NCI-H510A (cell line): ENCODE measurements around the gene VOPP1.

Experiments
- DNase-seq: peaks from one replicate; lab custom pipeline; 2025; lab: John Stamatoyannopoulos, UW

The VOPP1 gene

GRCh38 chr7:55576753-55577152 is 4.5 kb upstream of the VOPP1 start:
- no peak for DNase-seq

DNA sequence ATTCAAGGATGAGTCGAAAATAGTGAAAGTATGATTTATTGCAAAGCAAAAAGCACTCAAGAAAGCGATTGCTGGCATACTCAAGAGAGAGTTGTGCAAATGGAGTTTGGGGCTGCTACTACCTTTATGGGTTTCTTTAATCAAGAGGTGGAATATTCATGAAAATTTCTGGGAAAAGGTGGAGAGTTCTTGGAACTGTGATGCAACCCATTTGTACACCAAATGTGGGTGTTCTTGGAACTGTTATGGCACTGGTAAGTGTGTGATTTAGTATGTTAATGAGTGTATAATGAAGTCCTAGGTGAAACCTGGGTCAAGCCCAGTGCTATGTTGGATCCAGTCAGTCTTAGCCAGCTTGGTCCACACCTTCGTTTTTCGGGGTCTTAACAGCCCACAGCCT is 3.4 kb upstream of the VOPP1 start:
- DNase-seq, result no peak

- DNase-seq, result no peak
These were observed 2.8 kb upstream of the VOPP1 start for GRCh38 chr7:55575098-55575497.

GRCh38 chr7:55574051-55574717 is 1.9 kb upstream of the VOPP1 start:
- DNase-seq, result no peak

DNA sequence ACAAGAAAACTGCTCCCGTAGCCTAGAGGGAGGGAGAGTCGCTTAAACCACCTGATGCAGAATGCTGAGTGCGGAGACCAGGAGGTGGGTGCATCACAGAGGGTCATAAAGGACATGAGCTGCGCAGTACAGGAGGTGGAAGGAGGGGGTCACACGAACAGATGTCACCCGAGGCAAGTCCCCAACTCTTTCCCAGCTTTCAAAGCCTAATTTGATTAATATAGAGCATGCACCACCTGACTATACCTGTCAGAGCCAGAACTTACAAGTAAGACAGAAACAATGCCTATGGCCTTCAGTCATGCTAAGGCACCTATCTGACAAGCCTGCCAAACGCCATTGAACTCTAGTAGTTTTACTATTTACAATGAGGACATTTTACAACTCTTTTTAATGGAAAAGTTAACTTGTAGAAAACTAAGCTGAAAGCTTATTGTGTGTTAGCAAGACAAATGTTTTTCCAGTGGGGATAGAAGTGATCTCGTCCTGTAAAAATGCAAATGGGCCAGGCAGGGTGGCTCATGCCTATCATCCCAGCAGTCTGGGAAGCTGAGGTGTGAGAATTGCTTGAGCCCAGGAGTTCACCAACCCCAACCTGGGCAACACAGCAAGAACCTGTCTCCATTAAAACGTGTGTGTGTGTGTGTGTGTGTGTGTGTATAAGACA is 1.1 kb upstream of the VOPP1 start:
- DNase-seq, result no peak

- DNase-seq, result peak; percentile 40
These were observed 558 bp downstream of the VOPP1 start for GRCh38 chr7:55571511-55572377.

GRCh38 chr7:55570939-55571338 is 1.4 kb downstream of the VOPP1 start:
- DNase-seq, result no peak

- no peak for DNase-seq
These were observed 2.0 kb downstream of the VOPP1 start for GRCh38 chr7:55570218-55570873.

DNA sequence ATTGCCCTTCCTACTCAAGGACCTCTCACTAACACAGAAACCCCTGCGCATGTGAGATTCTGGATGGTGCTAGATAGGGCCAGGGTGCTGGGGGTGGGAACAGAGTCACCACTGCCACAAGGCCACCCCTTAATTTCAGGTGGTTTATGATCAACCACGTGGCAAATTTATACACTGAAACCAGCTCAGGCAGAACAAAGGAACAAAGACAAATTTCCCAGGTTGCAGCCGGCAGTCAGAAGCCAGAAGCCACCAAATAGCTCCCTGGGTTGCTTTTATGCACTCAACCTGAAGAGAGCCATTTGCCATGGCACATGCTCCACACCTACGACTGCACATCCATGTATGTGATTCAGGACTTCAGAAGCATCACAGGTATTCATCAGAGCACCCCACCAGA is 2.5 kb downstream of the VOPP1 start:
- no peak for DNase-seq

DNA sequence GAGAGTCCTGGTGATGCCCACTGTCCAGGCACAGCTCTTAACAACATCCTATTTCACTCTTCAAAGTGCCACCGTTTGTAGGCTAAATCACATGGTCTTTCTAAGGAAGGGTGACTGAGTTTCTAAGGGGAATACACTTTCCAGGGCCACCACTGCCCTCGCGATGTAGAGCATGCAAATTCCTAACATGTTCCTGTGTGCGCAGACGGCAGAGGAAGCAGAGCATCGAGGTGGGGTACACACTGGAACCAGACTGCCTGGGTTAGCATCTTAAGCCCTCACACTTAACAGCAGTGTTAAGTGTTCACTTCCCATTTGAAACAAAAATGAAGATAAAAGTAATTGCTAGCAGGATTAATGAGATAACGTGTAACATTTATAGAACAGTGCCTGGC is 3.0 kb downstream of the VOPP1 start:
- no peak for DNase-seq

DNA sequence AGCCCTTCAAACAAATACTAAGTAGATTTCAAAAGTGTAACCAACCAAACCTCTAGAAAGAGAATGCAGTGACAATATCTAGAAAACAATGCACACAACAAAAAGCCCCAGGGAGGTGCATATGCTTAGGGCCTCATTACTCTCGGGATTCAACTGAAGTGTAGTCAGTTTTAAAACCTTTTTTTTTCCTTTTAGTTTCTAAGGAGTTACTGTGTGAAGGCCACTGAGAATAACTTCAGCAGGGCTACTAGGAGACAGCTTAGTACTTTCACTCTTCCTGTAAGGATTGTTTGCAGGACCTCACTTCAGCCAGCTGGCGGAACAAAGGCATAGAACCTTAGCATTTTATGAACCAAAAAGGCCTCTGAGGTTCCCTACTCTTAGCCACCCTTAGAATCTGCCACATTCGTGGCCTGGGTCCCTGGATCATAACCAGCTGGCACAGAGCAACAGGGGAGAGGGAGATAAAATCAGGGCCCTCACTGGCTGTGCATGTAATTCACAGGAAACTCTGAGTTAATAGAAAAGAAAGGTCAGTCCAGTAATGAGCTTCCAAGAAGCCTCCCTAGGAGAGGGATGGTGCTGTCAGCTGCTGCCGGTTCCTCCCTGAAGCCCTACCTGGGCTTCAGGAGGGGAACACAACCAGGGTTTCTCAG is 3.6 kb downstream of the VOPP1 start:
- DNase-seq, result no peak

DNA sequence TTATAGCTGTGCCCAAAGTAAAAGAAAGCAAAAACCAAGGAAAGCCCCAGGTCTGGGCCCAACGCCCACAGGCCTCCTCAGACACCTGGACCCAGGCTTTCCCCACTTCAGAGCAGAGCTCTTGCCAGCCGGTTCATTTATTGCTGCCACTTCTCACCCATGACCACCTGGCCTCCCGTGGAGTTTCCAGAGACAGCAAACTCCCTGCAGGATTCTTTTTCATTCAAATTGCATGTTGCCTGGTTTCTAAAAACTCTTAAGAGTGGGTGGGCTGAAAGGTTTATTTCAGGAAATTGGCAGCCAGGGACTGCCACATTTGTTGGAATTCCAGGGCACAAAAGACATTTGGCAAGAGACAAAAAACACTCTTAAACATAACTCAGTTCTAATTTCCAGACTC is 4.7 kb downstream of the VOPP1 start:
- no peak for DNase-seq

GRCh38 chr7:55565681-55566080 is 6.6 kb downstream of the VOPP1 start:
- no peak for DNase-seq

- no peak for DNase-seq
These were observed 8.5 kb downstream of the VOPP1 start for GRCh38 chr7:55563596-55564325.

DNA sequence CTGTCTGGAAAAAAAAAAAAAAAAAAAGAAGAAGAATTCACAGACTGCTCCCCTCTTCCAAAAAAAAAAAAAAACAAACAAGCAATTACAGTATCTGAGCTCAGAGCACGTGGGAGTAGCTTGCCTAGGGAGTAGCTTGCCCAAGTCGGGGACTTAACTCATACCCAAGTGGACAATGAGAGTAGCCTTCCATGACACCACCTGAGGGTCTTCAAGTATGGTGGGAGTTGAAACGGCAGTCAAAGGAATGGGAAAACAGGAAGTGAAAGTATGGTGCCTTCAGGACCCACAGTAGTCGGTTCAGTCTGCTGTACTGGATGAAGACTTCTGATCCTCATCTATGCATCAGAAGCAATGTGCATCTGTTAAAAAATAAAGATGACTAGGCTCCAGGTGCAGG is 10.6 kb downstream of the VOPP1 start:
- DNase-seq, result no peak

GRCh38 chr7:55558962-55559920 is 13.1 kb downstream of the VOPP1 start:
- DNase-seq, result no peak

DNA sequence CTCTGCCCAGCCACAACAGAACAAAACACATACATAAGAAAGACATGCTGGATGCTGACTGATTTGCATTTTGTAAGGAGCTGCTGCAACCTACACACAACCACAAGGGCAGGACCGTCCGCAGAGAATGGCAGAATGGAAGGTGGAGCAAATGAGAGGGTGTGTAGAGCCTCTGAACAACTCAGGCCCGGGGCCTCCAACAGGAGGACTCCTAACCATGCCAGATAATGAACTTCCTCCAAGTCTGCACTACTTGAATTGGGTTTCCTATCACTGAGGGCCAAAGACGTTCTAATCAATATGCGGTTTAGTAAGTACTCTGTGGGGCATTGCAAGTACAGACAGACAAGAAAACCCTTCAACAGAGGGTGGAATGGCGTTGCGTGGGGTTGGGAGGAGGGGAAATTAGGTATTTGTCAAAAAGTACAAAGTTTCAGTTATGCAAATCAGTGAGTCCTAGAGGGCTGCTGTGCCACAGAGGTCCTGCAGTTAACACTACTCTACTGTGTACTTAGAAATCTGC is 14.6 kb downstream of the VOPP1 start:
- DNase-seq, result no peak

- DNase-seq, result no peak
These were observed 15.8 kb downstream of the VOPP1 start for GRCh38 chr7:55556492-55556891.

- DNase-seq, result no peak
These were observed 16.3 kb downstream of the VOPP1 start for GRCh38 chr7:55556031-55556430.

GRCh38 chr7:55555160-55555559 is 17.1 kb downstream of the VOPP1 start:
- no peak for DNase-seq
